H1 (cell line): Measurements from ENCODE around the gene ZNF14.

Experiments used
- ATF2 ChIP-seq: IDR thresholded peaks from 2 replicates; pipeline ENCODE4 v1.6.1; 2012; ENCODE audit warnings: low read length, inconsistent platforms
- CREB1 ChIP-seq: IDR thresholded peaks from 2 replicates; pipeline ENCODE4 v1.6.1; 2012; ENCODE audit warnings: inconsistent platforms
- CTCF ChIP-seq, 3 experiments: IDR thresholded peaks; 1 replicate in 2 of 3; 2 replicates in 1 of 3; pipeline versions ENCODE4 v1.5.1 to v1.6.1; 2011; ENCODE audit warnings: low read length in 3 of 3, mild to moderate bottlenecking in 3 of 3, inconsistent platforms in 2 of 3, low read depth in 1 of 3, moderate library complexity in 1 of 3; ENCODE audit not compliant: insufficient read depth in 1 of 3; ENCODE audit errors: control extremely low read depth in 1 of 3
- EGR1 ChIP-seq: IDR thresholded peaks from 2 replicates; pipeline ENCODE4 v1.6.1; 2011; ENCODE audit warnings: low read depth, low read length, borderline replicate concordance
- EP300 ChIP-seq, 2 experiments: IDR thresholded peaks; 1 replicate in 1 of 2; 2 replicates in 1 of 2; pipeline ENCODE4 v1.6.1; 2011 to 2012; ENCODE audit warnings: low read depth in 2 of 2, low read length in 2 of 2, mild to moderate bottlenecking in 2 of 2, borderline replicate concordance in 1 of 2, inconsistent platforms in 1 of 2, moderate library complexity in 1 of 2
- EZH2 ChIP-seq: fragments of 200-600 bp; sonication (generic); IDR thresholded peaks from 2 replicates; pipeline ENCODE4 v1.7.1; 2012; ENCODE audit warnings: low read depth, mild to moderate bottlenecking, moderate library complexity, low read length, inconsistent platforms; ENCODE audit not compliant: severe bottlenecking
- GABPA ChIP-seq: IDR thresholded peaks from 2 replicates; pipeline ENCODE4 v1.6.1; 2011; ENCODE audit warnings: mild to moderate bottlenecking, low read length, moderate library complexity, borderline replicate concordance; ENCODE audit not compliant: insufficient read depth
- KDM5A ChIP-seq: fragments of 200-600 bp; IDR thresholded peaks from 2 replicates; pipeline ENCODE4 v1.7.1; 2012; ENCODE audit warnings: mild to moderate bottlenecking, low read length, inconsistent platforms, mixed read lengths
- POLR2AphosphoS5 ChIP-seq: IDR thresholded peaks from 2 replicates; pipeline ENCODE4 v1.6.1; 2011; ENCODE audit warnings: low read depth, low read length
- RXRA ChIP-seq: IDR thresholded peaks from 2 replicates; pipeline ENCODE4 v1.6.1; 2011; ENCODE audit warnings: low read depth, mild to moderate bottlenecking, low read length, moderate library complexity; ENCODE audit not compliant: insufficient read depth
- YY1 ChIP-seq: IDR thresholded peaks from 2 replicates; pipeline ENCODE4 v1.6.1; 2011; ENCODE audit warnings: low read depth, mild to moderate bottlenecking, low read length
- ZNF274 ChIP-seq: IDR thresholded peaks from 2 replicates; pipeline ENCODE4 v1.7.0; 2012; ENCODE audit warnings: low read length, borderline replicate concordance; ENCODE audit errors: extremely low read depth

- TF ChIP-seq YY1 (no peak), CTCF (IDR thresholded peaks at IDR 0.05; ENCODE audit: control extremely low read depth in 1 of 3, insufficient read depth in 1 of 3, low read depth in 1 of 3, low read length in 3 of 3) (no peak), KDM5A (no peak), POLR2AphosphoS5 (no peak), RXRA (no peak), ATF2 (no peak), GABPA (no peak), EP300 (IDR thresholded peaks at IDR 0.05; ENCODE audit: borderline replicate concordance in 1 of 2, low read depth in 2 of 2, low read length in 2 of 2) (no peak), CREB1 (no peak), EZH2 (no peak), ZNF274 (no peak), EGR1 (no peak)
Measured at GRCh38 chr19:19697589-19697988, 35.3 kb downstream of the ZNF14 start.
